Mesenchymal stem cell (in vitro differentiated cells and primary cell): Measurements from ENCODE around the gene ABCB4.

Source experiments
- DNase-seq: peaks from one replicate; pipeline ENCODE4 v3.0.0-alpha.2; 2013
- H2AFZ ChIP-seq: one replicate; pipeline ENCODE4 v1.6.1; 2013; ENCODE audit warnings: low read depth, mild to moderate bottlenecking, control low read depth, inconsistent platforms, low read length, moderate library complexity
- H2AK5ac ChIP-seq: 2 replicates; pipeline ENCODE4 v1.6.1; 2013; ENCODE audit warnings: low read length, moderate library complexity, mild to moderate bottlenecking, inconsistent platforms; ENCODE audit not compliant: severe bottlenecking
- H2BK120ac ChIP-seq: one replicate; pipeline ENCODE4 v1.6.1; 2013; ENCODE audit warnings: low read depth, mild to moderate bottlenecking, inconsistent platforms, low read length, moderate library complexity
- H2BK12ac ChIP-seq, 2 experiments: one replicate each; pipeline ENCODE4 v1.6.1; 2013; ENCODE audit warnings: inconsistent platforms in 2 of 2, low read length in 2 of 2, mild to moderate bottlenecking in 2 of 2, moderate library complexity in 2 of 2, control low read depth in 1 of 2
- H2BK15ac ChIP-seq: one replicate; pipeline ENCODE4 v1.6.1; 2013; ENCODE audit warnings: mild to moderate bottlenecking, low read depth, inconsistent platforms; ENCODE audit not compliant: poor library complexity, severe bottlenecking
- H2BK5ac ChIP-seq: 2 replicates; pipeline ENCODE4 v1.6.1; 2013; ENCODE audit warnings: low read depth, mild to moderate bottlenecking, low read length, control low read depth, inconsistent platforms; ENCODE audit not compliant: poor library complexity, severe bottlenecking
- H3K14ac ChIP-seq, 2 experiments: one replicate each; pipeline ENCODE4 v1.6.1; 2013; ENCODE audit warnings: inconsistent platforms in 2 of 2, low read length in 2 of 2, control low read depth in 1 of 2, mild to moderate bottlenecking in 1 of 2, moderate library complexity in 1 of 2
- H3K18ac ChIP-seq, 2 experiments: one replicate each; pipeline ENCODE4 v1.6.1; 2013; ENCODE audit warnings: inconsistent platforms in 2 of 2, low read length in 2 of 2, control low read depth in 1 of 2, low read depth in 1 of 2, mild to moderate bottlenecking in 1 of 2
- H3K23ac ChIP-seq, 2 experiments: one replicate each; pipeline ENCODE4 v1.6.1; 2013; ENCODE audit warnings: inconsistent platforms in 2 of 2, low read length in 2 of 2, mild to moderate bottlenecking in 2 of 2, moderate library complexity in 2 of 2, control low read depth in 1 of 2
- H3K27ac ChIP-seq: 2 replicates; pipeline ENCODE4 v1.5.1; 2013; ENCODE audit warnings: mild to moderate bottlenecking, moderate library complexity, low read length, control low read depth, inconsistent platforms; ENCODE audit not compliant: poor library complexity, severe bottlenecking
- H3K27me3 ChIP-seq, 2 experiments: 2 replicates each; pipeline versions ENCODE4 v1.6.1 to v1.7.0; 2013; ENCODE audit warnings: low read length in 2 of 2, mild to moderate bottlenecking in 2 of 2, moderate library complexity in 2 of 2, control low read depth in 1 of 2, inconsistent platforms in 1 of 2; ENCODE audit not compliant: control insufficient read depth in 1 of 2, insufficient read depth in 1 of 2
- H3K36me3 ChIP-seq, 2 experiments: 2 replicates each; pipeline versions ENCODE4 v1.6.1 to v1.7.0; 2013; ENCODE audit warnings: low read length in 2 of 2, control low read depth in 1 of 2, inconsistent platforms in 1 of 2, low read depth in 1 of 2, mild to moderate bottlenecking in 1 of 2; ENCODE audit not compliant: insufficient read depth in 2 of 2, control insufficient read depth in 1 of 2
- H3K4ac ChIP-seq, 2 experiments: one replicate each; pipeline ENCODE4 v1.6.1; 2013; ENCODE audit warnings: inconsistent platforms in 2 of 2, low read length in 2 of 2, mild to moderate bottlenecking in 2 of 2, moderate library complexity in 2 of 2, control low read depth in 1 of 2, low read depth in 1 of 2
- H3K4me1 ChIP-seq: 2 replicates; pipeline ENCODE4 v1.6.1; 2013; ENCODE audit warnings: low read depth, low read length, control low read depth; ENCODE audit not compliant: control insufficient read depth, insufficient read depth
- H3K4me2 ChIP-seq: 2 replicates; pipeline ENCODE4 v1.6.1; 2013; ENCODE audit warnings: low read length, mild to moderate bottlenecking, inconsistent platforms; ENCODE audit not compliant: poor library complexity, severe bottlenecking
- H3K4me3 ChIP-seq, 2 experiments: 2 replicates each; pipeline versions ENCODE4 v1.5.1 to v1.7.0; 2013; ENCODE audit warnings: low read length in 2 of 2, mild to moderate bottlenecking in 2 of 2, control low read depth in 1 of 2, low read depth in 1 of 2; ENCODE audit not compliant: insufficient read depth in 1 of 2
- H3K79me1 ChIP-seq: replicated peaks from 2 replicates; pipeline ENCODE4 v1.6.1; 2013; ENCODE audit warnings: mild to moderate bottlenecking, control low read depth, low read length, inconsistent platforms; ENCODE audit not compliant: poor library complexity, severe bottlenecking
- H3K9ac ChIP-seq: 2 replicates; pipeline ENCODE4 v1.7.0; 2013; ENCODE audit warnings: mild to moderate bottlenecking, low read length, moderate library complexity
- H3K9me3 ChIP-seq: 2 replicates; pipeline ENCODE4 v1.7.0; 2013; ENCODE audit warnings: mild to moderate bottlenecking, low read length; ENCODE audit not compliant: control insufficient read depth
- H4K8ac ChIP-seq: one replicate; pipeline ENCODE4 v1.6.1; 2013; ENCODE audit warnings: inconsistent platforms, mild to moderate bottlenecking, low read length, moderate library complexity
- H4K91ac ChIP-seq: one replicate; pipeline ENCODE4 v1.6.1; 2013; ENCODE audit warnings: mild to moderate bottlenecking, low read length, inconsistent platforms
- WGBS: methylation state at CpG from one replicate; pipeline ENCODE4 v1.1.7; 2013; ENCODE audit warnings: mixed read lengths; 5-methylcytosine and 5-hydroxymethylcytosine counted together

The ABCB4 gene

GRCh38 chr7:87458148-87458547 is 17.3 kb downstream of the ABCB4 start:
- Histone ChIP-seq H3K9ac (no peak overlapping the region), H2BK5ac (no peak overlapping the region), H3K4ac (no peak overlapping the region), H4K8ac (no peak overlapping the region), H3K23ac (no peak overlapping the region), H2BK15ac (no peak overlapping the region), H2BK120ac (no peak overlapping the region), H3K4me1 (no peaks in the 10 kb centered on the region), H3K14ac (no peak overlapping the region), H2AFZ (no peak overlapping the region), H2BK12ac (no peak overlapping the region), H3K79me1 (no peaks in the 10 kb centered on the region), H3K4me3 (no peak overlapping the region), H2AK5ac (no peak overlapping the region), H3K36me3 (no peaks in the 10 kb centered on the region), H4K91ac (no peak overlapping the region), H3K27ac (no peak overlapping the region), H3K4me2 (no peak overlapping the region), H3K9me3 (no peaks in the 10 kb centered on the region), H3K18ac (no peak overlapping the region), H3K27me3 (no peaks in the 10 kb centered on the region)
- DNase-seq, result no peak
- WGBS, result 78% methylated on average over 3 of the region's 3 CpGs

DNA sequence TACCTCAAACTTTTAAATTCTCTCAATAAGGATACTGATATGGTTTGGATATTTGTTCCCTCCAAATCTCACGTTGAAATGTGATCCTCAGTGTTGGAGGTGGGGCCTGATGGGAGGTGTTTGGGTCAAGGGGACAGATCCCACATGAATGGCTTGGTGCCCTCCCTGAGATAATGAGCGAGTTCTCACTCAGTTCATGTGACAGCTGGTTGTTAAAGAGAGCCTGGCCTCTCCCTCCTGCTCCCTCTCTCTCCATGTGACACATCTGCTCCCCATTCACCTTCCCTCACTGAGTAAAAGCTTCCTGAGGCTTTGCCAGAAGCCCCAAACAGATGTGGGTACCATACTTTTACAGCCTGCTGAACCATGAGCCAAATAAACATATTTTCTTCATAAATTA is 19.2 kb downstream of the ABCB4 start:
- H2BK120ac ChIP-seq, result no peak overlapping the region
- H2AK5ac ChIP-seq, result no peak overlapping the region
- H2BK5ac ChIP-seq, result no peak overlapping the region
- H4K91ac ChIP-seq, result no peak overlapping the region
- no peak overlapping the region for H3K4ac ChIP-seq
- H4K8ac ChIP-seq, result no peak overlapping the region
- H3K18ac ChIP-seq, result no peak overlapping the region
- H3K27ac ChIP-seq, result no peak overlapping the region
- no peak overlapping the region for H2BK12ac ChIP-seq
- 3% methylated on average over 2 of the region's 2 CpGs for WGBS
- H3K4me2 ChIP-seq, result no peak overlapping the region
- H3K23ac ChIP-seq, result no peak overlapping the region
- H3K4me1 ChIP-seq, result no peaks in the 10 kb centered on the region
- no peak overlapping the region for H2BK15ac ChIP-seq
- DNase-seq, result no peak
- H3K36me3 ChIP-seq, result no peaks in the 10 kb centered on the region
- no peak overlapping the region for H3K9ac ChIP-seq
- no peaks in the 10 kb centered on the region for H3K79me1 ChIP-seq
- no peaks in the 10 kb centered on the region for H3K9me3 ChIP-seq
- no peak overlapping the region for H2AFZ ChIP-seq
- no peak overlapping the region for H3K4me3 ChIP-seq
- no peaks in the 10 kb centered on the region for H3K27me3 ChIP-seq
- no peak overlapping the region for H3K14ac ChIP-seq

DNA sequence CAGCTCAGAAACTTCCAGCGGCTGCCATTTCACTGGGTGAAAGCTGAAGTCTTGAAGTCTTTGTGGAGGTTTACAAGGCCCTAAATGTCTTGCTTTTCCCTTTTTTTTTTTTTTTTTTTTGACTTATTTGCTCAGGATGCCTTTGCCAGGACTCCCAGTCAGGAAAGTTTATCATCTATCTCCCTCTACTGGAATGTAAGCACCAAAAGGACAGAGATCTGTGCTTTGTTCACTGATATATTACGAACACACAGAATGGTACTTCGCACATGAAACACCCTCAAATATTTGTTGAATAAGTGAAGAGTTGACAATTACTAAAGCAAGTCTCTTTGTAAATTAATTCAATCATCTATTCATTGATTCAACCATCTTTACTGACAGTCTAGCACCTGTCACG is 23.2 kb downstream of the ABCB4 start:
- Histone ChIP-seq H3K27ac (no peak overlapping the region), H2AFZ (no peak overlapping the region), H2BK12ac (no peak overlapping the region), H2BK5ac (no peak overlapping the region), H4K91ac (no peak overlapping the region), H3K36me3 (no peaks in the 10 kb centered on the region), H3K4me1 (peaks cover 2% of the 10 kb centered on the region), H3K4me3 (no peak overlapping the region), H3K9me3 (no peaks in the 10 kb centered on the region), H4K8ac (no peak overlapping the region), H3K79me1 (no peaks in the 10 kb centered on the region), H2AK5ac (no peak overlapping the region), H2BK15ac (no peak overlapping the region), H3K9ac (no peak overlapping the region), H3K18ac (no peak overlapping the region), H3K4ac (no peak overlapping the region), H3K23ac (no peak overlapping the region), H2BK120ac (no peak overlapping the region), H3K14ac (no peak overlapping the region), H3K4me2 (no peak overlapping the region), H3K27me3 (no peaks in the 10 kb centered on the region)
- 100% methylated on average over 1 of the region's 4 CpGs for WGBS
- no peak for DNase-seq

DNA sequence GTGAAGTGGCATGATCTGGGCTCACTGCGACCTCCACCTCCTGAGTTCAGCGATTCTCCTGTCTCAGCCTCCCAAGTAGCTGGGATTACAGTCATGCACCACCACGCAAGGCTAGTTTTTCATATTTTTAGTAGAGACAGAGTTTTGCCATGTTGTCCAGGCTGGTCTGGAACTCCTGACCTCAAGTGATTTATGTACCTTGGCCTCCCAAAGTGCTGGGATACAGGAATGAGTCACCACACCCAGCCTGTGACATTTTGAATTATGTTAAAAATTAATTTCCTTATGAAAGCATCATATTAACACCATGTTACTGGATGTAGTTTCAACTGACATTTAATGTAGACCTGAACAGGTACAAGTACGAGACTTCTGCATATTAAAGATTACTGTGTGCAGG is 24.3 kb downstream of the ABCB4 start:
- Histone ChIP-seq H3K4me3 (no peak overlapping the region), H3K27ac (no peak overlapping the region), H2BK12ac (no peak overlapping the region), H3K9me3 (no peaks in the 10 kb centered on the region), H3K9ac (no peak overlapping the region), H3K4ac (no peak overlapping the region), H3K4me1 (peaks cover 2% of the 10 kb centered on the region), H3K23ac (no peak overlapping the region), H2BK5ac (no peak overlapping the region), H2BK15ac (no peak overlapping the region), H3K14ac (no peak overlapping the region), H4K91ac (no peak overlapping the region), H2AFZ (no peak overlapping the region), H2AK5ac (no peak overlapping the region), H3K4me2 (no peak overlapping the region), H3K79me1 (no peaks in the 10 kb centered on the region), H3K36me3 (no peaks in the 10 kb centered on the region), H2BK120ac (no peak overlapping the region), H4K8ac (no peak overlapping the region), H3K27me3 (no peaks in the 10 kb centered on the region), H3K18ac (no peak overlapping the region)
- no peak for DNase-seq
- WGBS, result 97% methylated on average over 4 of the region's 4 CpGs
